HG03135 (cell line): ENCODE measurements around the gene SLC4A4.

ENCODE experiments used
- ATAC-seq: cut with Tn5 transposase; IDR thresholded peaks from one replicate; pipeline ENCODE4 v1.9.1; 2021; ENCODE audit warnings: mild to moderate bottlenecking, moderate library complexity; ENCODE audit not compliant: unreplicated experiment

Gene SLC4A4

GRCh38 chr4:71532407-71532806 lies 193.6 kb downstream of the SLC4A4 start:
- no peak for ATAC-seq

- ATAC-seq = no peak
Observed at GRCh38 chr4:71533121-71533520, 194.3 kb downstream of the SLC4A4 start.

- no peak for ATAC-seq
Observed at GRCh38 chr4:71537551-71538065, 198.8 kb downstream of the SLC4A4 start.

- no peak for ATAC-seq
Observed at GRCh38 chr4:71538528-71538927, 199.7 kb downstream of the SLC4A4 start.

GRCh38 chr4:71540749-71541269 lies 202.0 kb downstream of the SLC4A4 start:
- no peak for ATAC-seq

GRCh38 chr4:71541541-71541940 lies 202.7 kb downstream of the SLC4A4 start:
- no peak for ATAC-seq

GRCh38 chr4:71545168-71545567 lies 206.3 kb downstream of the SLC4A4 start:
- no peak for ATAC-seq

GRCh38 chr4:71549516-71550160 lies 210.8 kb downstream of the SLC4A4 start:
- ATAC-seq = no peak

- ATAC-seq = no peak
Observed at GRCh38 chr4:71550220-71551165, 211.7 kb downstream of the SLC4A4 start.

- no peak for ATAC-seq
Observed at GRCh38 chr4:71553605-71554004, 214.8 kb downstream of the SLC4A4 start.

GRCh38 chr4:71554025-71554424 lies 215.2 kb downstream of the SLC4A4 start:
- ATAC-seq = no peak

GRCh38 chr4:71558248-71558647 lies 219.4 kb downstream of the SLC4A4 start:
- ATAC-seq = peak; percentile 80

- no peak for ATAC-seq
Observed at GRCh38 chr4:71559957-71560571, 221.2 kb downstream of the SLC4A4 start.

GRCh38 chr4:71564775-71565174 lies 226.0 kb downstream of the SLC4A4 start:
- ATAC-seq = no peak

GRCh38 chr4:71566856-71567255 lies 228.0 kb downstream of the SLC4A4 start:
- ATAC-seq = no peak

GRCh38 chr4:71568131-71568530 lies 229.3 kb downstream of the SLC4A4 start:
- no peak for ATAC-seq

- ATAC-seq = no peak
Observed at GRCh38 chr4:71570492-71570891, 231.7 kb downstream of the SLC4A4 start.

GRCh38 chr4:71571346-71571745 lies 232.5 kb downstream of the SLC4A4 start:
- ATAC-seq = no peak

GRCh38 chr4:71583971-71584370 lies 245.2 kb downstream of the SLC4A4 start:
- ATAC-seq = no peak

GRCh38 chr4:71584585-71584984 lies 245.8 kb downstream of the SLC4A4 start:
- ATAC-seq = no peak

GRCh38 chr4:71586087-71586763 lies 247.4 kb downstream of the SLC4A4 start:
- no peak for ATAC-seq
